T-helper 17 cell (primary cell): ENCODE measurements around the gene NR1H4. TPM values are rescaled to one million over a fixed set of nuclear protein-coding genes. Genes with fewer than 3 reads are reported as not detected.
"Not testable (repeated sequence)": the region's sequence is repeated elsewhere in the genome, so short reads cannot be mapped to it uniquely, and the experiment has no call there.

Experiments used
- ATAC-seq: fragments of 150-1000 bp; cut with Tn5 transposase; 2 replicates; pipeline ENCODE4 v1.10.0; 2021; ENCODE audit warnings: mild to moderate bottlenecking, moderate library complexity
- DNase-seq, 3 donors: peaks; one replicate each; pipeline versions ENCODE4 v3.0.0 to v3.0.0-alpha.2; 2020 to 2021
- H3K9me3 ChIP-seq: one replicate; pipeline ENCODE4 v1.7.0; 2013; ENCODE audit warnings: low read length, mild to moderate bottlenecking; ENCODE audit not compliant: control insufficient read depth, poor library complexity, severe bottlenecking
- H3K27ac Mint-ChIP-seq: one replicate; pipeline ENCODE4 v1.8.0; 2022; ENCODE audit warnings: mild to moderate bottlenecking, moderate library complexity, mixed read lengths
- H3K27me3 Mint-ChIP-seq: one replicate; pipeline ENCODE4 v1.8.0; 2022; ENCODE audit warnings: mixed read lengths
- H3K36me3 Mint-ChIP-seq: one replicate; pipeline ENCODE4 v1.8.0; 2022; ENCODE audit warnings: low read depth, mixed read lengths
- H3K4me1 Mint-ChIP-seq: one replicate; pipeline ENCODE4 v1.8.0; 2022; ENCODE audit warnings: mild to moderate bottlenecking, mixed read lengths
- H3K4me3 Mint-ChIP-seq: one replicate; pipeline ENCODE4 v1.8.0; 2022; ENCODE audit warnings: mild to moderate bottlenecking, moderate library complexity, mixed read lengths
- total RNA-seq, 4 donors: library from RNA in 2 of 4; stranded (reverse) in 2 of 4; gene quantifications; one replicate each; pipeline ENCODE4 v1.2.3 and lab custom pipeline; 2022 to 2026

Gene NR1H4
- total RNA-seq (not detected), total RNA-seq (lab: John Stamatoyannopoulos, UW) (0 reads per million in 2 donors)

DNA sequence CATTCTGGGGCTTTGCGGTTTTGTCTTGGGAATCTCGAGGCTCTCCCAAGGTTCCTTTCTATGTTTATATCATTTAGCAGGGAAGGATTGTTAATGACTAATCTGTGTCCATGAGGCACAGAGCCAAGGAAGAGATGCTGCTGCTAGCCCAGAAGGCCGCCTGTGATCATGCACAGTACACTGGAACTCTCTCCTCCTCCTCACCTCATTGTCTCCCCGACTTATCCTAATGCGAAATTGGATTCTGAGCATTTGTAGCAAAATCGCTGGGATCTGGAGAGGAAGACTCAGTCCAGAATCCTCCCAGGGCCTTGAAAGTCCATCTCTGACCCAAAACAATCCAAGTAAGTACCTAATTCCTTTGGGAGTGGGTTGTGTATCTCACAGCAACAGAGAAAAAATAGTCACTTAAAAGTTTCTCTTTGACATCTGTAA, at the start of gene NR1H4:
NR1H4 (plus strand) TSS at position 151 of the 435 bp plus-strand sequence. CDS start 19,458 bp downstream, outside the sequence.
- DNase-seq: no peak
- H3K36me3 Mint-ChIP-seq: peaks cover 4% of the 10 kb centered on the region

DNA sequence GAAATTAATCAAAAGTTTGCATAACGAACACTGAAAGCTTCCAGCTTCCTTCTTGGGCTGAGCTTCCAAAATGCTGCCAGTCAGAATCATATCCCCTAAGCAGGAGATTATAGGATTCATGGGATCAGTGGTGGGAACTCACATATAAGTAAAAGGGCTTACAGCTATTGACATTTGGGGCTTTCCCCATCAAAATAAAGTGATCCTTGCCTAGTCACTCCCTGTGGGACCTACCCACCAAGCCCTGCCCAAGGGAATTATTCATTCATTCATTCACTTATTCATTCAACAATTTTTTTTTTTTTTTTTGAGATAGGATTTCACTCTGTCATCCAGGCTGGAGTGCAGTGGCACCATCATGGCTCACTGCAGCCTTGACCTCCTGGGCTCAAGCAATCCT, 47.5 kb upstream of the NR1H4 start:
- DNase-seq (no peak), ATAC-seq (no peak)
- Mint-ChIP-seq H3K36me3 (no peaks in the 10 kb centered on the region), H3K4me1 (no peaks in the 10 kb centered on the region), H3K27me3 (no peaks in the 10 kb centered on the region), H3K27ac (no peak overlapping the region), H3K4me3 (no peak overlapping the region)
- H3K9me3 ChIP-seq: no peaks in the 10 kb centered on the region

More for the DNA sequence above, at the start of gene NR1H4:
- no peaks in the 10 kb centered on the region for H3K9me3 ChIP-seq
- Mint-ChIP-seq H3K4me3 (no peak within 1 kb of the TSS), H3K4me1 (no peaks in the 10 kb centered on the region), H3K27ac (no peak within 1 kb of the TSS), H3K27me3 (peaks cover 35% of the 10 kb centered on the region)
- ATAC-seq: no peak

DNA sequence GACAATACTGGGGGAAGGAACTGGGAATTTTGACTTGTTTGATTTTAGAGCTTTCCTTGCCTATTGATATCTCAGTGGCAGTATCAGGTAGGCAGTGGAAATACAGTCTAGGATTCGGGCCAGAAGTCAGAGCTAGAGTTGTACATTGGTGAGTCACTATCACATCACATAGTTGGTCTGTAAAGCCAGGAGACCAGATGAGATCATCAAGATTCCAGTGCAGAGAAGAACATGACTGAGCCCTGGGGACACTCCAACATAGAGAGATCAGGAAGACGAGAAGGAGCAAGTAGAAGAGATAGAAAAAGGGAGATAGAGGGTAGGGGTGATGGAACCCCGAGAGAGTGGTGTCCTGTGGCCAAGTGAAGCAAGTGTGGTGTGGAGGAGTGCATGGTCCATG, 46.6 kb upstream of the NR1H4 start:
- no peak overlapping the region for H3K4me3 Mint-ChIP-seq
- H3K4me1 Mint-ChIP-seq: no peaks in the 10 kb centered on the region
- no peak overlapping the region for H3K27ac Mint-ChIP-seq
- DNase-seq (no peak), ATAC-seq (no peak)
- no peaks in the 10 kb centered on the region for H3K36me3 Mint-ChIP-seq
- H3K27me3 Mint-ChIP-seq: no peaks in the 10 kb centered on the region
- no peaks in the 10 kb centered on the region for H3K9me3 ChIP-seq

DNA sequence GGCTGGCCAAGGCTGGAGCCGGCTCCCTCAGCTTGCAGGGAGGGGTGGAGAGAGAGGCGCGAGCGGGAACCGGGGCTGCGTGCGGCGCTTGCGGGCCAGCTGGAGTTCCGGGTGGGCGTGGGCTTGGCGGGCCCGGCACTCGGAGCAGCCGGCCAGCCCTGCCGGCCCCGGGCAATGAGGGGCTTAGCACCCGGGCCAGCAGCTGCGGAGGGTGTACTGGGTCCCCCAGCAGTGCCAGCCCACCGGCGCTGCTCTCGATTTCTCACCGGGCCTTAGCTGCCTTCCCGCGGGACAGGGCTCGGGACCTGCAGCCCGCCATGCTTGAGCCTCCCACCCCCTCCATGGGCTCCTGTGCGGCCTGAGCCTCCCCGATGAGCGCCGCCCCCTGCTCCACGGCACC, 43.4 kb upstream of the NR1H4 start:
- H3K27ac Mint-ChIP-seq, H3K27me3 Mint-ChIP-seq, ATAC-seq, H3K4me3 Mint-ChIP-seq, DNase-seq, H3K4me1 Mint-ChIP-seq, H3K36me3 Mint-ChIP-seq, H3K9me3 ChIP-seq: not testable (repeated sequence)

DNA sequence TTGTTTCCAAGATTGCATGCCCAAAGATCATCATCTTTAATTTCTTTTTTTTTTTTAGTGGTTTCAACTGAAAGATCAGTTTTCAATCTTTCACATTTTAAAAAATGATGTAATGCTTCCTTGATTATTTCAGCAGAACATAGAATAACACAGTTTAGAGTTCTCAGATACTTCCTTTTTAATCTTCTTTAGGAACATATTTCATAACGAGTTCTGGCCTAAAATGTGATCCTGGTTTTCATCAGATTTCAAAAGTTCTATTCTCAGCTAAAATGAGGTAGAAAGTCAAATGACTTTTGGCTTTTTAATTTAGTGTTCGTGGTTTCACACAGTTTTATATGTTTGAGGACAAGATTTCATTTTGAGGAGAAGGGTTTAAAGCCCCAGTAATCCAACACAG, 40.0 kb upstream of the NR1H4 start:
- no peaks in the 10 kb centered on the region for H3K27me3 Mint-ChIP-seq
- H3K4me3 Mint-ChIP-seq: no peak overlapping the region
- no peak for ATAC-seq
- H3K9me3 ChIP-seq: no peaks in the 10 kb centered on the region
- no peak overlapping the region for H3K27ac Mint-ChIP-seq
- H3K4me1 Mint-ChIP-seq: no peaks in the 10 kb centered on the region
- H3K36me3 Mint-ChIP-seq: no peaks in the 10 kb centered on the region
- no peak for DNase-seq

DNA sequence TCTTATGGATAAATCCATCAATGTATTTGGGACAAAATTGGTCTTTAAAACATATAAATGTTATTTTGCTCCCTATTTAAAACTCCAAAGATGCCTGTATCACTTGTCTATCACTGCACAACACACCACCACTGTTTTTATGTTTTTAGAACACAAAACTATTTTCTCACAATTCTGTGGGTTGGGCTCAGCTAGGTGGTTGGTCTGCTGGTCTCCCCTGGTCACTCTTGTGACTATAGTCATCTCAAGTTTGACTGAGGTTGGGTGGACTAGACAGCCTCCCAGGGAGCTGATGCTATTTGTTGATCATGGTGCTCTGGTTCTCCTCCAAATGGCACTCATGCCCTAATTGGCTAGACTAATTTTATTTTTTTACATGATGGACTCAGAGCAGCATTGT, 39.5 kb upstream of the NR1H4 start:
- ATAC-seq: no peak

DNA sequence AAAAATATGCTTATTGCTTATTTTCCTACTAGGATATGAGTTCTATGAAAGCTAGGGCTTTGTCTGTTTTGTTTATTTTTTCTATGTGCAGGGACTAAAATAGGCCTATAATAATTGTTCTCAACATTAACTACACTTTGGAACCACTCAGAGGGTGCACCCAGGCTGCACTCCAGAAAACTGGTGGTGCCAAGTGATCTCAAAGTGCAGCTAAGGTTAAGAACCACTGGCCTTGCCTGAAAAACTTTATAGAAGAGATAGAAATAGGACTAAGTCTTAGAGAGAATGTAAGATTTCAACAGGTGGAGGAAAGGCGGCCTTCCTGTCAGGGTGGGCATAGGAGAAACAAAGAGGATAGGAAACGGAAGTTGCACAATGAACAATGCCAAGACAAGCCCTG, 37.7 kb upstream of the NR1H4 start:
- no peak overlapping the region for H3K27ac Mint-ChIP-seq
- ATAC-seq (no peak), DNase-seq (no peak)
- H3K36me3 Mint-ChIP-seq: no peaks in the 10 kb centered on the region
- no peaks in the 10 kb centered on the region for H3K9me3 ChIP-seq
- H3K4me1 Mint-ChIP-seq: no peaks in the 10 kb centered on the region
- peaks cover 10% of the 10 kb centered on the region for H3K27me3 Mint-ChIP-seq
- H3K4me3 Mint-ChIP-seq: no peak overlapping the region

More for the DNA sequence above, 39.5 kb upstream of the NR1H4 start:
- Mint-ChIP-seq H3K36me3 (no peaks in the 10 kb centered on the region), H3K27ac (no peak overlapping the region), H3K27me3 (no peaks in the 10 kb centered on the region), H3K4me3 (no peak overlapping the region), H3K4me1 (no peaks in the 10 kb centered on the region)
- H3K9me3 ChIP-seq: no peaks in the 10 kb centered on the region
- DNase-seq: no peak

DNA sequence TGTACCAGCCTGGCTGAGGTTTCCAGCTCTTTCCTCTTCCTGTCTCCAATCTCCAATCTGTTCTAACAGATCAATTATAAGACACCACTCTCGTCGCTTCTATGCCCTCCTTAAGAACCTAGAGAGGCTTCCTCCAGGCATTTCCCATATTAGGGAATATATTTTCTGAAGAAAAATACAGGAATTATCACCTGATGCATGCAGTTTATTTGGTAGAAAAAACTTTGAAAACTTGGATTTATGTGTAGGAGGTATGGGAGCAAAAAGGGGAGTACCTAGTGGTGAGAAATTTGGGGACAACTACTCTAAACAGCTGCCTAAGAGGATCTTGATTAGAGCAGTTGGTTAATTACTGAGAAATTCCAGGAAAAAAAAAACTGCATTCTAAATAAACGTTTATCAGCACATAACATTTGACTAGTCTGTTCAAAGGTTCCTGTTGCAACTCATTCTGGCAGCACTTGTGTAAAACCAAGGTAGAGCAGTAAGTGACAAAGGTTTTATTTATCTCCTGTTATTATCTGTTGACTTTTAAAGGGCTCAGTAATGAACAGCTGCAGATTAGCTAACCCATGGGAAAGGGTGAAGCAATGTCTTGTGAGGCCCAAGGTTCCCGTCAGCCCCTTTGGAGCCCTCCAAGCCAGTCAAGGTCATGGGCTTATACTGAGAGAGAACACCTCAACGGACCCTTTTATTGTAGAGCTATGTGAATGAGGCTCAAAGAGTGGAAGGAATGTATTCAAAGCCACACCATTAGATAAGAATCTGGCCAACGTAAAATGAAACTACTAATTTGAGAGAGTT, 36.4 kb upstream of the NR1H4 start:
- Mint-ChIP-seq H3K27me3 (peaks cover 16% of the 10 kb centered on the region), H3K27ac (no peak overlapping the region), H3K4me1 (peaks cover 2% of the 10 kb centered on the region), H3K36me3 (no peaks in the 10 kb centered on the region), H3K4me3 (no peak overlapping the region)
- ATAC-seq: no peak
- DNase-seq: no peak
- no peaks in the 10 kb centered on the region for H3K9me3 ChIP-seq

DNA sequence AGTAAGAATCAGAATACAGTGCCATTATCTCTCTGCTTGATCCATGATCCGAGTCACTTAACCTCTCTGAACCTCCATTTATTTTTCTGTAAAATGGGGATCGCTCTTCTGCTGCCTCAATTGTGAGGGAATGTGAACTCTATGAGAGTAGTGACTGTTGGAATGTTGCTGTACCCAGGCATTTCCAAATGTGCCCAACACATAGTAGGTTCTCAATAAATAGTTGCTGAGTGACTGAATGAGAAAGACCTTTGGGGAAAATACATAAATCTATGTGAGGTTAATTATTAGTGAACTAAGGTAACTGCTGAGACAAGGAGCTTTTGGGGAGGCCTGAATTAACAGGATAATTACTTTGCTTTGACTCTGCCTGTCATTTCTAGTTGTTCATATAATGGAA, 33.9 kb upstream of the NR1H4 start:
- peaks cover 2% of the 10 kb centered on the region for H3K4me1 Mint-ChIP-seq
- ATAC-seq: no peak
- H3K4me3 Mint-ChIP-seq: no peak overlapping the region

DNA sequence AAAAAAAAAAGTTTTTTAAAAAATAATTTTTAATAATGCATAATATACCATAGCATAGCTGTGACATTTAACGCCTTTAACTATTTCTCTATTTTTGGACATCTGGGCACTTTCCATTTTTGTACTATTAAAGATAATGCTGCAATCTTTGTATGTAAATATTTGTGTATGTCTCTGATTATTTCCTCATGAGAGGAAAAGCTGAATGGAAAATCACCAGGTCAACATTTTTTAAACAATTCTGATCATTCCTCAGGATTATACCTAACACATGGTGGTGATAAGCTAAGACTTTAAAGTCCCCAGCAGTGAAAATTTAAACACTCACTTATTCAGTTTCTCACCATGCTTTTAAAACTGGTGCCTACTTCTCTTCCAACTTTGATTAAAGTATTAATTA, 31.3 kb upstream of the NR1H4 start:
- DNase-seq (no peak), ATAC-seq (no peak)
- H3K9me3 ChIP-seq: no peaks in the 10 kb centered on the region
- H3K27ac Mint-ChIP-seq: no peak overlapping the region
- H3K4me3 Mint-ChIP-seq: no peak overlapping the region
- peaks cover 2% of the 10 kb centered on the region for H3K4me1 Mint-ChIP-seq
- peaks cover 31% of the 10 kb centered on the region for H3K27me3 Mint-ChIP-seq
- no peaks in the 10 kb centered on the region for H3K36me3 Mint-ChIP-seq

More for the DNA sequence above, 33.9 kb upstream of the NR1H4 start:
- Mint-ChIP-seq H3K27me3 (peaks cover 16% of the 10 kb centered on the region), H3K36me3 (no peaks in the 10 kb centered on the region), H3K27ac (no peak overlapping the region)
- H3K9me3 ChIP-seq: no peaks in the 10 kb centered on the region
- no peak for DNase-seq

DNA sequence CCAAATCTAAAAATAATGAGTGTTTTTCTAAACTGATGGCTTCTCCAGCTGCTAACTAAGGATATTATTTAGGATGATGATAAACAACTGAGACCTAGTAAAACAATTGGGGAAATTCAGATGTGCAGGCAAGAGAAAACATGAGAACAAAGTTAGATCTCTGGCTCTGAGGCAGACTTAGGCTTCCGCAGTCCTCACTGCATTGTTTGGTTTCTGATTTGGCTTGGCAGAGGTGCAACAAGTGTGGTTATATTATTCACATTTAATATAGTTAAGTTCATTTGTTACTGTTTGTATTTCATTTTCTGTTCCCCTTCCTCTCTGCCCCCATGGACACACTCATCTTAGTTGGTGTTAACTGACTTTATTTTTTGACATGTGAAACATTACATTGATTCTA, 30.2 kb upstream of the NR1H4 start:
- ATAC-seq: no peak
- Mint-ChIP-seq H3K4me1 (peaks cover 2% of the 10 kb centered on the region), H3K36me3 (no peaks in the 10 kb centered on the region), H3K27ac (no peak overlapping the region), H3K4me3 (no peak overlapping the region), H3K27me3 (peaks cover 34% of the 10 kb centered on the region)
- no peak for DNase-seq
- H3K9me3 ChIP-seq: no peaks in the 10 kb centered on the region

DNA sequence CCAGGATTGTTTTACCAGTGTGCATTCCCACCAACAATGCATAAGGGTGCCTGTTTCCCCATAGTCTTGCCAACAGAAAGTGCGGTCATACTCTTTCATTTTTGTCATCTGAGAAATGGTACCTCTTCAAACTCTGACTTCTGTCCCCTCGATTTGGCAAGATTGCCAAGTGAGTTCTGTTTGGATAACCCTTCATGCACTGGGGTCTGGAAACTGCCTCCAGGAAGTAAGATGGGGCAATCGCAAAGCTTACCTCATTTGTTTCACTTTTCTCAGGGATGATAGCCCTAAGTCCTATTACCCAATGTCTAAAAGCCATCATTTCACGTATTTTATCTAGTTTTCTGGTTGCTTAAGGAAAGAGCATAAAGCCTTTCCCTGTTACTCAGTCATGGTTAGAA, 28.6 kb upstream of the NR1H4 start:
- no peaks in the 10 kb centered on the region for H3K9me3 ChIP-seq
- peaks cover 2% of the 10 kb centered on the region for H3K4me1 Mint-ChIP-seq
- ATAC-seq (no peak), DNase-seq (no peak)
- no peaks in the 10 kb centered on the region for H3K36me3 Mint-ChIP-seq
- H3K4me3 Mint-ChIP-seq: no peak overlapping the region
- H3K27me3 Mint-ChIP-seq: peaks cover 36% of the 10 kb centered on the region
- no peak overlapping the region for H3K27ac Mint-ChIP-seq

DNA sequence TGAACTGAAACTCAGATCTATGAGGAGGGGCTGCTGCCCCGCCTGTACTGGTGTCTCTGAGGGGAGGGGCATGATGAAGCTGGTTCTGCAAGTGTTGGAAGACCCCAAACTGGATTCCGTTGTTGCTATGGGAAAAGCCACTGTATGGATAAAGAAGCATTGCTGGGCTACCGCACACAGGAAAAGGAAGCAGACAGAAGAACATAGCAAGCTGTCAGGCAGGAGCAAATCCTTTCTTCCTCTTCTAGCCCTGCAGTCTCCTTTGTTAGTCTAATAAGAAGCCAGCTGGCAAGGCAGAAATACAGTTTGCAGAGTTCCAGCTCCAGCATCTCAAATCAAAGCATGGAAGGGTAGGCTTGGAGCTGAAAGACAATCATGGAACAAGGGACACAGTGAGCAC, 26.3 kb upstream of the NR1H4 start:
- Mint-ChIP-seq H3K4me1 (no peaks in the 10 kb centered on the region), H3K4me3 (no peak overlapping the region), H3K27ac (no peak overlapping the region), H3K36me3 (no peaks in the 10 kb centered on the region), H3K27me3 (peaks cover 36% of the 10 kb centered on the region)
- no peak for ATAC-seq
- no peaks in the 10 kb centered on the region for H3K9me3 ChIP-seq
- DNase-seq: no peak

DNA sequence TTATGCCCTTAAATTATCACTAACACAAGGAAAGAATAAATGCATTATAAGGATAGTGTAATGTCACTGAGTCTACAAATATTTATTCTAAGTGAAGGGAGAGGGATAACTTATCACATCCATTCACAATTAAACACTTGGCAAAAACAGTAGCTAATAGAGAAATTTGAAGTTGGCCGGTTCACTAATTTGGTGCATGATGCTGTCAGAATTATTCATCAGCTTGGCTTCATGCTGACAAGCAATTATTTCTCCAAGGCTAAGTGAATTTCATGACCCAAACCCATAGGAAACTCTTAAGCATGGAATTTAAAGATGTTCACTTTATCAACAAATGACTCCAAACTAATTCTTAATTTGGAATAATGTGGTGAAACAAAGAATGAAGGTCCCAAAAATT, 25.0 kb upstream of the NR1H4 start:
- peaks cover 36% of the 10 kb centered on the region for H3K27me3 Mint-ChIP-seq
- no peaks in the 10 kb centered on the region for H3K9me3 ChIP-seq
- ATAC-seq (no peak), DNase-seq (no peak)
- H3K4me1 Mint-ChIP-seq: no peaks in the 10 kb centered on the region
- no peaks in the 10 kb centered on the region for H3K36me3 Mint-ChIP-seq
- no peak overlapping the region for H3K4me3 Mint-ChIP-seq
- H3K27ac Mint-ChIP-seq: no peak overlapping the region
